Stimulated activated CD4-positive, alpha-beta T cell treated with anti-CD3 and anti-CD28 coated beads, Interleukin-1b, Interleukin-23, amount 100 ng/mL, for 48 hours (primary cell): Measurements from ENCODE around the gene SLC1A4.
"Not testable (repeated sequence)": the region's sequence is repeated elsewhere in the genome, so short reads cannot be mapped to it uniquely, and the experiment has no call there.

Experiments
- DNase-seq: peaks from one replicate; pipeline ENCODE4 v3.0.0-alpha.2; 2020

Gene SLC1A4

GRCh38 chr2:65030476-65031332 lies 41.5 kb downstream of the SLC1A4 start:
- DNase-seq: no peak

GRCh38 chr2:65031341-65032018 lies 42.3 kb downstream of the SLC1A4 start:
- no peak for DNase-seq

GRCh38 chr2:65032019-65032975 lies 43.1 kb downstream of the SLC1A4 start:
- DNase-seq: no peak

- DNase-seq: no peak
Measured at GRCh38 chr2:65033178-65033577, 44.0 kb downstream of the SLC1A4 start.

GRCh38 chr2:65033667-65034066 lies 44.5 kb downstream of the SLC1A4 start:
- DNase-seq: not testable (repeated sequence)

- DNase-seq: no peak
Measured at GRCh38 chr2:65035351-65035943, 46.2 kb downstream of the SLC1A4 start.

GRCh38 chr2:65037178-65037577 lies 48.0 kb downstream of the SLC1A4 start:
- DNase-seq: no peak

GRCh38 chr2:65039640-65040039 lies 50.4 kb downstream of the SLC1A4 start:
- DNase-seq: no peak

- DNase-seq: peak; percentile 74
Measured at GRCh38 chr2:65040400-65041261, 51.4 kb downstream of the SLC1A4 start.

- DNase-seq: no peak
Measured at GRCh38 chr2:65043001-65043400, 53.8 kb downstream of the SLC1A4 start.

- DNase-seq: no peak
Measured at GRCh38 chr2:65044097-65044735, 55.0 kb downstream of the SLC1A4 start.

- no peak for DNase-seq
Measured at GRCh38 chr2:65045651-65046050, 56.5 kb downstream of the SLC1A4 start.

GRCh38 chr2:65046633-65047407 lies 57.6 kb downstream of the SLC1A4 start:
- DNase-seq: no peak

GRCh38 chr2:65049010-65049639 lies 59.9 kb downstream of the SLC1A4 start:
- DNase-seq: no peak

GRCh38 chr2:65050931-65051330 lies 61.7 kb downstream of the SLC1A4 start:
- DNase-seq: no peak

GRCh38 chr2:65053199-65053598 lies 64.0 kb downstream of the SLC1A4 start:
- peak; percentile 23 for DNase-seq

- DNase-seq: no peak
Measured at GRCh38 chr2:65054749-65055421, 65.7 kb downstream of the SLC1A4 start.

- peak; percentile 67 for DNase-seq
Measured at GRCh38 chr2:65055422-65056214, 66.4 kb downstream of the SLC1A4 start.
